ENCODE results near the gene SGMS1. TPM values are rescaled to one million over a fixed set of nuclear protein-coding genes. Genes with fewer than 3 reads are reported as not detected.

The SGMS1 gene
- total RNA-seq, 1 donor from 2014 or later: 9.2 TPM

- no peak overlapping the region for H3K27ac ChIP-seq
- H3K4me3 ChIP-seq: no peak overlapping the region
- H3K36me3 ChIP-seq: no peaks in the 10 kb centered on the region
- no peaks in the 10 kb centered on the region for H3F3A ChIP-seq (ENCODE audit: low read depth)
- no peaks in the 10 kb centered on the region for H3K27me3 ChIP-seq
- no peaks in the 10 kb centered on the region for H3K79me2 ChIP-seq (ENCODE audit: low read depth)
- Mint-ChIP-seq H3K27me3 (ENCODE audit: insufficient read depth, low read depth) (peaks cover 2% of the 10 kb centered on the region), H3K36me3 (peaks cover 7% of the 10 kb centered on the region), H3K9me3 (peaks cover 26% of the 10 kb centered on the region), H3K4me3 (no peak overlapping the region), H3K27ac (no peak overlapping the region), H3K4me1 (no peaks in the 10 kb centered on the region)
- H4K20me1 ChIP-seq (ENCODE audit: low read depth): no peaks in the 10 kb centered on the region
- no peaks in the 10 kb centered on the region for H3K4me1 ChIP-seq
- H3K4me2 ChIP-seq: no peak overlapping the region
- TF ChIP-seq EZH2phosphoT487 (IDR thresholded peaks at IDR 0.05) (no peak), EZH2 (IDR thresholded peaks at IDR 0.05) (no peak), CTCF (IDR thresholded peaks at IDR 0.05) (no peak)
- no peak for DNase-seq (ENCODE audit: low spot score)
- H2AFZ ChIP-seq (replicated peaks): no peak overlapping the region
- no peak overlapping the region for H3K9ac ChIP-seq
- no peaks in the 10 kb centered on the region for H3K9me3 ChIP-seq (ENCODE audit: low read depth)
Observed at GRCh38 chr10:50351483-50352146, 272.1 kb downstream of the SGMS1 start.

- Mint-ChIP-seq H3K4me3 (no peak overlapping the region), H3K27me3 (ENCODE audit: insufficient read depth, low read depth) (peaks cover 2% of the 10 kb centered on the region), H3K4me1 (no peaks in the 10 kb centered on the region), H3K27ac (no peak overlapping the region), H3K36me3 (peaks cover 7% of the 10 kb centered on the region), H3K9me3 (peaks cover 26% of the 10 kb centered on the region)
- no peak overlapping the region for H2AFZ ChIP-seq (replicated peaks)
- no peaks in the 10 kb centered on the region for H3K79me2 ChIP-seq (ENCODE audit: low read depth)
- no peak for DNase-seq (ENCODE audit: low spot score)
- no peaks in the 10 kb centered on the region for H3K9me3 ChIP-seq (ENCODE audit: low read depth)
- no peaks in the 10 kb centered on the region for H3K27me3 ChIP-seq
- no peaks in the 10 kb centered on the region for H3K36me3 ChIP-seq
- TF ChIP-seq EZH2 (IDR thresholded peaks at IDR 0.05): no peak
- no peak for TF ChIP-seq CTCF (IDR thresholded peaks at IDR 0.05)
- no peak for TF ChIP-seq EZH2phosphoT487 (IDR thresholded peaks at IDR 0.05)
- no peaks in the 10 kb centered on the region for H3F3A ChIP-seq (ENCODE audit: low read depth)
- no peaks in the 10 kb centered on the region for H4K20me1 ChIP-seq (ENCODE audit: low read depth)
- H3K9ac ChIP-seq: no peak overlapping the region
- H3K4me2 ChIP-seq: no peak overlapping the region
- H3K4me1 ChIP-seq: no peaks in the 10 kb centered on the region
- H3K4me3 ChIP-seq: no peak overlapping the region
- no peak overlapping the region for H3K27ac ChIP-seq
Observed at GRCh38 chr10:50350366-50350765, 273.4 kb downstream of the SGMS1 start.

GRCh38 chr10:50349554-50349953, 274.2 kb downstream of the SGMS1 start:
- no peaks in the 10 kb centered on the region for H3K4me1 ChIP-seq
- DNase-seq (ENCODE audit: low spot score): no peak
- H3K9ac ChIP-seq: no peak overlapping the region
- no peak overlapping the region for H3K27ac Mint-ChIP-seq
- H3K79me2 ChIP-seq (ENCODE audit: low read depth): no peaks in the 10 kb centered on the region
- H3F3A ChIP-seq (ENCODE audit: low read depth): no peaks in the 10 kb centered on the region
- H3K4me2 ChIP-seq: no peak overlapping the region
- H3K4me1 Mint-ChIP-seq: no peaks in the 10 kb centered on the region
- no peak overlapping the region for H3K27ac ChIP-seq
- no peak overlapping the region for H3K4me3 Mint-ChIP-seq
- H3K36me3 ChIP-seq: no peaks in the 10 kb centered on the region
- peaks cover 2% of the 10 kb centered on the region for H3K27me3 Mint-ChIP-seq (ENCODE audit: insufficient read depth, low read depth)
- peaks cover 24% of the 10 kb centered on the region for H3K9me3 Mint-ChIP-seq
- no peak overlapping the region for H2AFZ ChIP-seq (replicated peaks)
- TF ChIP-seq EZH2 (IDR thresholded peaks at IDR 0.05) (no peak), CTCF (IDR thresholded peaks at IDR 0.05) (no peak), EZH2phosphoT487 (IDR thresholded peaks at IDR 0.05) (no peak)
- H3K4me3 ChIP-seq: no peak overlapping the region
- H3K9me3 ChIP-seq (ENCODE audit: low read depth): no peaks in the 10 kb centered on the region
- H3K27me3 ChIP-seq: no peaks in the 10 kb centered on the region
- H4K20me1 ChIP-seq (ENCODE audit: low read depth): no peaks in the 10 kb centered on the region
- peaks cover 7% of the 10 kb centered on the region for H3K36me3 Mint-ChIP-seq

Measured in neural progenitor cell (in vitro differentiated cells).